OCI-LY7 (cell line): Measurements from ENCODE around the gene PRKAG2. TPM values are rescaled to one million over a fixed set of nuclear protein-coding genes. Genes with fewer than 3 reads are reported as not detected.

Experiments
- BruUV-seq: library from RNA; stranded (reverse); fragments of 400-500 nt; replicated peaks from 2 replicates; lab custom pipeline; 2021; lab: Mats Ljungman, UMichigan
- CTCF ChIA-PET: fragments of 300-600 bp; sonication (Branson Sonifier 250); formaldehyde crosslinking; loops from one replicate; lab custom pipeline; 2022; ENCODE audit warnings: antibody characterized with exemption; ENCODE audit not compliant: unreplicated experiment; lab: Charles Lee
- POLR2A ChIA-PET: fragments of 300-600 bp; sonication (Branson Sonifier 250); formaldehyde crosslinking; loops from one replicate; lab custom pipeline; 2022; ENCODE audit warnings: antibody characterized with exemption; lab: Charles Lee
- DNase-seq: peaks from one replicate; pipeline ENCODE4 v3.0.0-alpha.2; 2015; ENCODE audit warnings: low spot score
- H2AFZ ChIP-seq: fragments of 200-600 bp; sonication (generic), shearing (Covaris generic); 2 replicates; pipeline ENCODE4 v1.6.1; 2014; ENCODE audit warnings: mild to moderate bottlenecking, antibody characterized with exemption, low read length, moderate library complexity
- H3K27ac ChIP-seq: fragments of 200-600 bp; sonication (generic); 2 replicates; pipeline ENCODE4 v1.5.1; 2014; ENCODE audit warnings: mixed run types, low read depth, mild to moderate bottlenecking, moderate library complexity, low read length, inconsistent platforms; ENCODE audit not compliant: poor library complexity, severe bottlenecking
- H3K36me3 ChIP-seq: fragments of 200-600 bp; sonication (generic); 2 replicates; pipeline ENCODE4 v1.6.1; 2014; ENCODE audit warnings: mild to moderate bottlenecking, antibody characterized with exemption, low read length, moderate library complexity, mixed read lengths; ENCODE audit not compliant: insufficient read depth
- H3K4me1 ChIP-seq: fragments of 200-600 bp; sonication (generic); 2 replicates; pipeline ENCODE4 v1.5.1; 2014; ENCODE audit warnings: mild to moderate bottlenecking, low read length; ENCODE audit not compliant: insufficient read depth, poor library complexity, severe bottlenecking
- H3K4me2 ChIP-seq: fragments of 200-600 bp; sonication (generic); 2 replicates; pipeline ENCODE4 v1.6.1; 2014; ENCODE audit warnings: mild to moderate bottlenecking, low read length
- H3K4me3 ChIP-seq: fragments of 200-600 bp; sonication (generic); 2 replicates; pipeline ENCODE4 v1.5.1; 2014; ENCODE audit warnings: mild to moderate bottlenecking, low read depth, low read length; ENCODE audit not compliant: poor library complexity, severe bottlenecking
- H3K79me2 ChIP-seq: fragments of 200-600 bp; sonication (generic); 2 replicates; pipeline ENCODE4 v1.6.1; 2016; ENCODE audit warnings: low read depth, mild to moderate bottlenecking, low read length, moderate library complexity, mixed read lengths; ENCODE audit not compliant: insufficient read depth
- H3K9me2 ChIP-seq: fragments of 200-600 bp; sonication (generic); 2 replicates; pipeline ENCODE4 v1.6.1; 2016; ENCODE audit warnings: mild to moderate bottlenecking, low read length, mixed read lengths; ENCODE audit not compliant: insufficient read depth
- H3K9me3 ChIP-seq: fragments of 200-600 bp; sonication (generic); 2 replicates; pipeline ENCODE4 v1.6.1; 2014; ENCODE audit warnings: mild to moderate bottlenecking, mixed run types, low read length, mixed read lengths
- H4K20me1 ChIP-seq: fragments of 200-600 bp; sonication (generic); 2 replicates; pipeline ENCODE4 v1.6.1; 2014; ENCODE audit warnings: mild to moderate bottlenecking, antibody characterized with exemption, low read length, moderate library complexity, mixed read lengths; ENCODE audit not compliant: insufficient read depth
- EZH2phosphoT487 ChIP-seq: fragments of 200-600 bp; sonication (generic); IDR thresholded peaks from 2 replicates; pipeline ENCODE4 v1.6.1; 2018; ENCODE audit warnings: low read depth, borderline replicate concordance, mild to moderate bottlenecking, mixed run types, antibody characterized with exemption, low read length, moderate library complexity, mixed read lengths
- intact Hi-C: fragments of 100-400 bp; cut with micrococcal nuclease; formaldehyde crosslinking; loops from one replicate; pipeline ENCODE4 v1.10.0; 2022; ENCODE audit not compliant: unreplicated experiment
- total RNA-seq, 2 experiments: library from RNA; depleted of rRNA in 1 of 2; stranded (reverse); fragments of >200 nt in 1 of 2; shearing (Covaris generic) in 1 of 2; gene quantifications; 2 replicates each; pipeline ENCODE4 v1.2.3, GENCODE V29; 2014 to 2022
- TF ChIP-seq, protein P1 (sequence below): fragments of 200-600 bp; sonication (generic); conservative IDR thresholded peaks from 2 replicates; pipeline ENCODE4 v1.5.1; 2014; ENCODE audit warnings: mild to moderate bottlenecking, antibody characterized with exemption, low read length, moderate library complexity, mixed read lengths

PRKAG2 gene
- total RNA-seq, 2 experiments from 2014 or later: 1.2 to 5.1 TPM

DNA sequence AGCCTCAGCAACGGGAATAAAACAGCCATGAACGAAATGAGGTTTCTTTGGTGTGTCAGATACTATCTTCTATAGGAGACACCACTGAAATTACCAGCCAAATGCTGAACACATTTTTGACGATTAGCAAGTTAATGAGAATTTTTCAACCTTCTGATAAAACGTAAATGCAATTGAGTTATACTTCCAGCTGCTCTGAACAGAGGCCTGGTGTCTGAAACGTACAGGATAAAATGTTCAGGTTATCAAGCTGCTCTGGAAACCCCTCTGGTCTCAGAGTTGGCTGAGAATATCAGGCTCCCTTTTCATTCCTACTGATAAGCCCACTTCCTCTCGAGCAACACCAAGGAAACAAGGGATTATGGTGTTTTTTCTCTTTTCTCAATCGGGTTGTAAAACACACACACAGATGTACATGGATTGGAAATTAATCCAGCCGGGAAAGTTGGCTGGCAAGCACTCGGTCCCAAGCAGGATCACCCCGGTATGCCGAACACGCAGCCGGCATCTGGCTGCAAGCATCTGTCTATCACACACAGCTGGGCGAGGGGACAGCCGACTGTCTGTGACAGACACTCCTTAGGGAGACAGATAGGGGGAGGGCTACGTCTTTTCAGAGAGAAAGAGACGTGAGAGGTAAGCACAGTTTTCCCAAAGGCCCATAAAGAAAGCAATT is 171.8 kb downstream of the PRKAG2 start:
- TF ChIP-seq, protein P1, sequence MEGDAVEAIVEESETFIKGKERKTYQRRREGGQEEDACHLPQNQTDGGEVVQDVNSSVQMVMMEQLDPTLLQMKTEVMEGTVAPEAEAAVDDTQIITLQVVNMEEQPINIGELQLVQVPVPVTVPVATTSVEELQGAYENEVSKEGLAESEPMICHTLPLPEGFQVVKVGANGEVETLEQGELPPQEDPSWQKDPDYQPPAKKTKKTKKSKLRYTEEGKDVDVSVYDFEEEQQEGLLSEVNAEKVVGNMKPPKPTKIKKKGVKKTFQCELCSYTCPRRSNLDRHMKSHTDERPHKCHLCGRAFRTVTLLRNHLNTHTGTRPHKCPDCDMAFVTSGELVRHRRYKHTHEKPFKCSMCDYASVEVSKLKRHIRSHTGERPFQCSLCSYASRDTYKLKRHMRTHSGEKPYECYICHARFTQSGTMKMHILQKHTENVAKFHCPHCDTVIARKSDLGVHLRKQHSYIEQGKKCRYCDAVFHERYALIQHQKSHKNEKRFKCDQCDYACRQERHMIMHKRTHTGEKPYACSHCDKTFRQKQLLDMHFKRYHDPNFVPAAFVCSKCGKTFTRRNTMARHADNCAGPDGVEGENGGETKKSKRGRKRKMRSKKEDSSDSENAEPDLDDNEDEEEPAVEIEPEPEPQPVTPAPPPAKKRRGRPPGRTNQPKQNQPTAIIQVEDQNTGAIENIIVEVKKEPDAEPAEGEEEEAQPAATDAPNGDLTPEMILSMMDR: no peak
- no peak for TF ChIP-seq EZH2phosphoT487
- H3K4me1 ChIP-seq: no peaks in the 10 kb centered on the region
- no peaks in the 10 kb centered on the region for H3K9me2 ChIP-seq
- H3K27ac ChIP-seq: no peak overlapping the region
- POLR2A ChIA-PET: no interaction called here
- H4K20me1 ChIP-seq: no peaks in the 10 kb centered on the region
- intact Hi-C loops: no loop called here
- H3K9me3 ChIP-seq: no peaks in the 10 kb centered on the region
- CTCF ChIA-PET: no interaction called here
- BruUV-seq: no TSS peak
- no peak overlapping the region for H3K4me3 ChIP-seq
- no peak overlapping the region for H3K4me2 ChIP-seq
- DNase-seq: no peak
- H3K36me3 ChIP-seq: no peaks in the 10 kb centered on the region
- no peaks in the 10 kb centered on the region for H3K79me2 ChIP-seq
- H2AFZ ChIP-seq: no peak overlapping the region

- no peak for DNase-seq
- no peaks in the 10 kb centered on the region for H4K20me1 ChIP-seq
- H3K79me2 ChIP-seq: no peaks in the 10 kb centered on the region
- H2AFZ ChIP-seq: no peak overlapping the region
- no peak overlapping the region for H3K4me2 ChIP-seq
- no TSS peak for BruUV-seq
- H3K4me1 ChIP-seq: no peaks in the 10 kb centered on the region
- no peaks in the 10 kb centered on the region for H3K9me3 ChIP-seq
- TF ChIP-seq, protein P1: no peak
- no peak for TF ChIP-seq EZH2phosphoT487
- intact Hi-C loops: no loop called here
- POLR2A ChIA-PET: no interaction called here
- H3K27ac ChIP-seq: no peak overlapping the region
- H3K9me2 ChIP-seq: no peaks in the 10 kb centered on the region
- no peak overlapping the region for H3K4me3 ChIP-seq
- CTCF ChIA-PET: no interaction called here
- no peaks in the 10 kb centered on the region for H3K36me3 ChIP-seq
These were observed 172.5 kb downstream of the PRKAG2 start for GRCh38 chr7:151704299-151704959.

GRCh38 chr7:151702961-151703360 is 174.0 kb downstream of the PRKAG2 start:
- TF ChIP-seq EZH2phosphoT487: no peak
- TF ChIP-seq, protein P1: no peak
- Histone ChIP-seq H3K9me2 (no peaks in the 10 kb centered on the region), H3K36me3 (no peaks in the 10 kb centered on the region), H3K4me2 (no peak overlapping the region), H2AFZ (no peak overlapping the region), H3K4me3 (no peak overlapping the region), H3K79me2 (no peaks in the 10 kb centered on the region), H3K9me3 (no peaks in the 10 kb centered on the region), H3K27ac (no peak overlapping the region), H4K20me1 (no peaks in the 10 kb centered on the region), H3K4me1 (no peaks in the 10 kb centered on the region)
- ChIA-PET CTCF (interaction anchor here (0.6 kb wide), 1 partner anchor 99 kb away, joined by 3 read pairs; no protein-coding TSS in a partner anchor), POLR2A (no interaction called here)
- DNase-seq: no peak
- intact Hi-C loops: no loop called here
- BruUV-seq: no TSS peak
